ENCODE data around the gene GRK5.
"Not testable (repeated sequence)": the region's sequence is repeated elsewhere in the genome, so short reads cannot be mapped to it uniquely, and the experiment has no call there.

GRK5 gene

GRCh38 chr10:119238577-119238976 is 31.2 kb downstream of the GRK5 start:
- H3K27ac ChIP-seq: no peak overlapping the region
- no peak for TF ChIP-seq CTCF (conservative IDR thresholded peaks at IDR 0.05)

- H3K27ac ChIP-seq: not testable (repeated sequence)
These were observed 31.6 kb downstream of the GRK5 start for GRCh38 chr10:119239015-119239414.

GRCh38 chr10:119239630-119240029 is 32.3 kb downstream of the GRK5 start:
- H3K27ac ChIP-seq: not testable (repeated sequence)

GRCh38 chr10:119241066-119241465 is 33.7 kb downstream of the GRK5 start:
- TF ChIP-seq CTCF (conservative IDR thresholded peaks at IDR 0.05): no peak
- no peak overlapping the region for H3K27ac ChIP-seq

- no peak for TF ChIP-seq CTCF (conservative IDR thresholded peaks at IDR 0.05)
- H3K27ac ChIP-seq: no peak overlapping the region
These were observed 34.8 kb downstream of the GRK5 start for GRCh38 chr10:119242186-119242585.

GRCh38 chr10:119243488-119243887 is 36.1 kb downstream of the GRK5 start:
- no peak overlapping the region for H3K27ac ChIP-seq

GRCh38 chr10:119243967-119244366 is 36.6 kb downstream of the GRK5 start:
- no peak overlapping the region for H3K27ac ChIP-seq
- TF ChIP-seq CTCF (conservative IDR thresholded peaks at IDR 0.05): no peak

More at GRCh38 chr10:119243488-119243887, 36.1 kb downstream of the GRK5 start:
- TF ChIP-seq CTCF (conservative IDR thresholded peaks at IDR 0.05): no peak

- TF ChIP-seq CTCF (conservative IDR thresholded peaks at IDR 0.05): no peak
These were observed 37.9 kb downstream of the GRK5 start for GRCh38 chr10:119245272-119245671.

GRCh38 chr10:119246862-119247549 is 39.6 kb downstream of the GRK5 start:
- TF ChIP-seq CTCF (conservative IDR thresholded peaks at IDR 0.05): no peak
- H3K27ac ChIP-seq: no peak overlapping the region

More at GRCh38 chr10:119245272-119245671, 37.9 kb downstream of the GRK5 start:
- H3K27ac ChIP-seq: no peak overlapping the region
